ENCODE results near the gene CNBD2.
A peak's percentile ranks its signal among the peaks of the same experiment; 100 is the strongest.
"Not testable (repeated sequence)": the region's sequence is repeated elsewhere in the genome, so short reads cannot be mapped to it uniquely, and the experiment has no call there.

CNBD2 gene

DNA sequence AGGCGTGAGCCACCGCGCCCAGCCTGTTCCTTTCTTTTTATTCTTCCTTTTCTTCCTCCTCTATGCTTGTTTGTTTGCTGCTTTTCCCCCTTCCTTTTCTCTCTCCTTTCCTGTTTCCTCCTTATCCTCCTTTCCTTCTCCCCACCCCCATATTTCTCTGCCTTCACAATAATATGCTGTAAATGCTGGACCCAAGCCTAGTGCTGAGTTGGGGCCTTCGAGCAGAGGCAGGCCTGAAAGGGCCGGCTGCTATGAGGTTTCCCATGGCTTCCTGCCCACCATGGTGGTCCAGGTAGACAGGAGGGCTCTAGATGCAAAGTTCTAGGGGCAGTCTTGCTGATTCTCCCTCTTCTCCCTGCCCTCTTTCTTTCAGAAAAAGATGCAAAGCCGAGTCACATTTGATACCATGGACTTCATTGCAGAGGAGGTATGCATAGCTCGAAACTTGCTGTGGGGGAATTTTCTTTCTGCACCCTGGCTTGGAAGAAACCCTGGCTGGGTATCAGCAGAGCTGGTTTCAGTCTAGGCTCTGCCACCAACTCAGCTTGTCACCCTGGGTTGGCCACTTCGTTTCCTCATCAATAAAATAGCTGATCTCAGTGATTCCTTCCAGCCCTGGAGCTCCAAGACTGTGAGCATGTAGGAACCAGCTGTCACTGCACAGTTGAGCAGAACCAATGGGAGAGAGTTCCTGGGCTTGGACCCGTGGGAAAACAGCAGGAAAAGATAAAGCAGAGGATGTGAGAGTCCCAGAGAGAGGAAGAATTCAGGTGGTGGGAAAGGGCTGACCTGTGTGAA, 7.4 kb downstream of the CNBD2 start:
- DNase-seq (ENCODE audit: low spot score): no peak

GRCh38 chr20:35978041-35978513, 9.7 kb downstream of the CNBD2 start:
- DNase-seq (ENCODE audit: low spot score): no peak

- DNase-seq (ENCODE audit: low spot score): no peak
These were observed 11.2 kb downstream of the CNBD2 start for GRCh38 chr20:35979544-35979943.

- no peak for DNase-seq (ENCODE audit: low spot score)
These were observed 13.6 kb downstream of the CNBD2 start for GRCh38 chr20:35981969-35982368.

GRCh38 chr20:35984382-35984781, 16.0 kb downstream of the CNBD2 start:
- DNase-seq (ENCODE audit: low spot score): no peak

DNA sequence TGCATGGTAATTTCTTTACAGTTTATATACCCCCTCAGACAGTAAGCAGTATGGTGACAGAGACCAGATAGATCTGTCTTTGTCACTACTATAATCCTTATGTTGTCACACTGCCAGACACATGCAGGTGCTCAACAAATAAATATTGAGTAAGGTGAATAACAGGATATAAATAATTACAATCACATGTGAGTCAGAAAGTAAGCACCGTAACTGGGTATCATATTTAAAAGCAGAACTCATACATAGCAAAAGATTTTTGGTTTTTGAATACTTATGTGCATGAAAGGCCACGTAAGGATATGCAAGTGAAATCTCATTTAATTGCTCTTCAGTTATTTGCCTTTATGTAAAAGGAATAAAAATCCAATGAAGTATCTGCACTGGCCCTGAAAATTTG, 17.4 kb downstream of the CNBD2 start:
- DNase-seq (ENCODE audit: low spot score): no peak

- DNase-seq (ENCODE audit: low spot score): no peak
These were observed 20.6 kb downstream of the CNBD2 start for GRCh38 chr20:35988910-35989463.

DNA sequence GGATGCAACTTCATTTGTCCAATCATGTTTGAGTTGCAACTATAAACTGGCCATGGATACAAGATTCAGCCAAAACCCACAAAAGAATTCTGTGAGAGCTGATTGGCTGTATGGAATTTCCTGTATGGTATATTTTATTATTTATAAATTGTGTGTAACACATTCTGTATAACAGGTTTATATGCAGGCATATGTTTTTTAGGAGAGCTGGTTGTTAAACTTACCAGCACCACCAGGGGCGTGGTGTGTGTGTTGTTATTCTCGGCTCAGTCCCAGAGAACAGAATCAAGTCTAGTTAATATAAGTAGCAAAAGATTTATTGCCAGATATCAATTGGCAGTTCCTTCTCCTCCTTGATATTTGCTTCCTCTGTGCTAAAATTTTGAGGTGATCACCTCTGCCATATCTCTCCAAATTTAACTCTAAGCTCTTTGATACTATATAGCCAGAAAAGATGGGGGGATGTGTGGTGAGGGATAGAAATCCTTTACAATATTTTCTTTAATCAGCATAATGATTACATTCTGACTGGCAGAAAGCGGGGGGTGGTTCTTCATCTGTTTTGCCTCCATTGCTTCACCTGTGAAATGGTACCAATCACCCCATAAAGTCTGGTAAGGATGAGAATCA, 22.9 kb downstream of the CNBD2 start:
- DNase-seq (ENCODE audit: low spot score): no peak

- peak; percentile 69 for DNase-seq (ENCODE audit: low spot score)
These were observed 24.4 kb downstream of the CNBD2 start for GRCh38 chr20:35992713-35993335.

DNA sequence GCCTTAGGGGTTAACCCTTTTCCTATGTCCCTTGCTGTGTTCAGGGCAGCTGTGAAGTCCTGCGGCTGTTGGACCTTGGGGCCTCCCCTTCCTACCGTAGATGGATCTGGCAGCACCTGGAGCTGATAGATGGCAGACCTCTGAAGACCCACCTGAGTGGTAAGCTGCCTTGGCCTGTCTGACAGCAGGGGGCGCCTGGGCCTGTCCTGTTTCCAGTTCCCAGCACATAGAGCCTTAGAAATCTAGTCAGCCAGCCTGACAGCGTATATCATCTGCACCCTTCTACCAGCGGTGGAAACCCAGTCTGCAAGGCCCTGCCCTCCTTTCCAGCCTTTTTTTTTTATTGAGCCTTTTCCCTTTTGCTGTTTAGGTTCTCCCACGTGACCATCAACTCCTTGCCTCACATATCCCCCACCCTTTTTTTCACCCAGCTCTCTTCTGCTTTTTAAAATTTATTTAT, 26.6 kb downstream of the CNBD2 start:
- DNase-seq (ENCODE audit: low spot score): peak; percentile 58

DNA sequence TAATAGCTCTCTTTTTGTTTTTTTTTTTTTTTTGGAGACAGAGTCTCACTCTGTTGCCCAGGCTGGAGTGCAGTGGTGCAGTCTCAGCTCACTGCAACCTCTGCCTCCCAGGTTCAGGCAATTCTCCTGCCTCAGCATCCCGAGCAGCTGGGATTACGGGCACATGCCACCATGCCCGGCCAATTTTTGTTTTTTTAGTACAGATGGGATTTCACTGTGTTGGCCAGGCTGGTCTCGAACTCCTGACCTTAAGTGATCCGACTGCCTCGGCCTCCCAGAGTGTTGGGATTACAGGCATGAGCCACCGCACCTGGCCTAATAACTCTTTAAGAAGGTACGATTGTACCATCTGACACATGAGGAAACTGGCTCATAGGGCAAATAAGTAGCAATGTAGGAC, 28.1 kb downstream of the CNBD2 start:
- DNase-seq (ENCODE audit: low spot score): not testable (repeated sequence)

DNA sequence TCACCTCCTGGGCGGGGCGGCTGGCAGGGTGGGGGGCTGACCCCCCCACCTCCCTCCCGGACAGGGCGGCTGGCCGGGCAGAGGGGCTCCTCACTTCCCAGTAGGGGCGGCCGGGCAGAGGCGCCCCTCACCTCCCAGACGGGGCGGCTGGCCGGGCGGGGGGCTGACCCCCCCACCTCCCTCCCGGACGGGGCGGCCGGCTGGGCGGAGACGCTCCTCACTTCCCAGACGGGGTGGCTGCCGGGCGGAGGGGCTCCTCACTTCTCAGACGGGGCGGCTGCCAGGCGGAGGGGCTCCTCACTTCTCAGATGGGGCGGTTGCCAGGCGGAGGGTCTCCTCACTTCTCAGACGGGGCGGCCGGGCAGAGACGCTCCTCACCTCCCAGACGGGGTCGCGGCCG, 32.9 kb downstream of the CNBD2 start:
- DNase-seq (ENCODE audit: low spot score): not testable (repeated sequence)

DNA sequence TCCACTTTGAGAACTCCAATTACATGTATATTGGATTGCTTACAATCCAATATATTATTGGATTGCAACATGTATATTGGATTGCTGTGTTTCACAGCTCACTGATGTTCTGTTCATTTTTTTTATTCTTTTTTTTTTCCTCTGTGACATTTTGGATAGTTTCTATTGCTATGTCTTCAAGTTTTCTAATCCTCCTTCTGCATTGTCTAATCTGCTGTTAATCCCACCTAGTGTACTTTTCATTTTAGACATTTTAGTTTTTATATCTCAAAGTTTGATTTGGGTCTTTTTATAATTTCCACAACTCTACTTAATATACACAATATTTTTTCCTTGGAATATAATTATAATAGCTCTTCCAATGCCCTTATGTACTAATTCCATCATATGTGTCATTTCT, 34.5 kb downstream of the CNBD2 start:
- no peak for DNase-seq (ENCODE audit: low spot score)

DNA sequence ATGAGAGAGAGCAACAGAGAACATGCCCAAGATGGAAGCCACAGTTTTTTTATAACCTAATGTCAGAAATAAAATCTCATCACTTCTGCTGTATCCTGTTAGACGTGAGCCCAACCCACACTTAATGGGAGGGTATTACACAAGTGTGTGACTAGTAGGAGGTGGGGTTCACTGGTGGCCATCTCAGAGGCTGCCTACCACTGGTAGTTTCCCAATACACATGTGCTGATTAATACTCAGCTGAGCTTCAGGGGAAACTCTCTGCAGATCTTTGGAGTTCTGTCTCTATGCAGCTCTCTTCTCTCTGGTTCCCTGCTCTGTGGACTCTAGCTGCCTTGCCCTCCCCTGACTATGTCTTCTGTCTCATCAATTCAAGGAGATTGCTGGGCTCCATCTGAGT, 35.7 kb downstream of the CNBD2 start:
- DNase-seq (ENCODE audit: low spot score): no peak

GRCh38 chr20:36008461-36009035, 40.2 kb downstream of the CNBD2 start:
- no peak for DNase-seq (ENCODE audit: low spot score)

DNA sequence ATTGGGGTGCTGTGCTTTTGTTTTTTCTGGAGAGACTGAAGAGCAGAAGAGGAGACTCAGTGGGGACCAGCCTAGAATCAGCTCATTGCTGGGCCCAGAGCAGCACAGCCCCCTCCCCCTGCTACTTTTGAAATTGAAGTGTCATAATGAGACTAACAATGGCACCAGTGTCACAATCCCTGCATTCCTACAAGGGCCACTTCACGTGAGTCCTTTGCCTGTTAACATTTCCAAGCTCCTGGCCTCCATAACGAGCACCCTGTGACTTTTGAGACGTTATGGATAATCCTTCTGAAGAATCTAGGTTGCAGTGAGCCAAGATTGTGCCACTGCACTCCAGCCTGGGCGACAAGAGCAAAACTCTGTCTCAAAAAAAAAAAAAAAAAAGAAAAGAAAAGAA, 41.7 kb downstream of the CNBD2 start:
- no peak for DNase-seq (ENCODE audit: low spot score)

DNA sequence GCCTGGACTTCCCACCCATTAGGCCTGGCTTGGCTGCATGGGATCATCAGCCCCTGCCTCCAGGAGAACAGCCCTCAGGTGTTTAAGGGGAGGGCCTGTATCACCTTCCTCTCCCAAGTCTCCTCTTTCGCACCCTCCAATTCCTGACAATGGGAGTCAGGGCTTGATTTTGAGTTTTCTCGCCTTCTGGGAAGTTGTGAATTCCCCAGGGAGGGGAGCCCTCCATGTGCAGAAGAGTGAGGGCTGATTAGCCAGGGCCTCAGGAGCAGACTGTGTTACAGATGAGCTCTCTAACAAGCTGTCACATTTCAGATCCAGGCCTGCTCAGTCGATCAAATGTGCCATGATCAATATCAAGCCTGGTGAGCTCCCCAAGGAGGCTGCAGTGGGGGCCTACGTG, 42.4 kb downstream of the CNBD2 start:
- DNase-seq (ENCODE audit: low spot score): no peak

DNA sequence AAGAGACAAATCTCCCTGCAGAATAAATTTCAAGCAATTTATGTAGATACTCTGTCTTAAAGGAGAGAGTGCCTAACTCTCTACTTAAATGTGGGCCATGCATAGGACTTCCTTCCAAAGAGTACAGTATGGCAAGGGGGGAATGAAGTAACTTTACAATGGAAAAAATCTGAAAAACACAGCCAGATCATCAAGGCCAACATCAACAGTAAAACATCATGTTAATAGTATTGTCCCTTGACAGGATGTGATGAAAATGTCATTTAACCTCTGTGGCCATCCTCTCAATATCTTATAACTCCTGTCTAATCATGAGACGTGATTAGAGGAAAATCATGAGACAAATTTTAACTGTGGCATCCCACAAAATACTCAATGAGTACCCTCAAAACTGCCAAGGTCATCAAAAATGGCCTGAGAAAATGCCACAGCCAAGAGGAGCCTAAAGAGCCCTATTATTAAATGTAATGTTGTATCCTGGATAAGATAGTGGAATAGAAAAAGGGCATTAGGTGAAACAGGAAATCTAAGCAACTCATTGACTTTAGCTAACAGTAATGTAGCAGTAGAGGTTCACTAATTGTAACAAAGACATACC, 47.5 kb downstream of the CNBD2 start:
- no peak for DNase-seq (ENCODE audit: low spot score)

DNA sequence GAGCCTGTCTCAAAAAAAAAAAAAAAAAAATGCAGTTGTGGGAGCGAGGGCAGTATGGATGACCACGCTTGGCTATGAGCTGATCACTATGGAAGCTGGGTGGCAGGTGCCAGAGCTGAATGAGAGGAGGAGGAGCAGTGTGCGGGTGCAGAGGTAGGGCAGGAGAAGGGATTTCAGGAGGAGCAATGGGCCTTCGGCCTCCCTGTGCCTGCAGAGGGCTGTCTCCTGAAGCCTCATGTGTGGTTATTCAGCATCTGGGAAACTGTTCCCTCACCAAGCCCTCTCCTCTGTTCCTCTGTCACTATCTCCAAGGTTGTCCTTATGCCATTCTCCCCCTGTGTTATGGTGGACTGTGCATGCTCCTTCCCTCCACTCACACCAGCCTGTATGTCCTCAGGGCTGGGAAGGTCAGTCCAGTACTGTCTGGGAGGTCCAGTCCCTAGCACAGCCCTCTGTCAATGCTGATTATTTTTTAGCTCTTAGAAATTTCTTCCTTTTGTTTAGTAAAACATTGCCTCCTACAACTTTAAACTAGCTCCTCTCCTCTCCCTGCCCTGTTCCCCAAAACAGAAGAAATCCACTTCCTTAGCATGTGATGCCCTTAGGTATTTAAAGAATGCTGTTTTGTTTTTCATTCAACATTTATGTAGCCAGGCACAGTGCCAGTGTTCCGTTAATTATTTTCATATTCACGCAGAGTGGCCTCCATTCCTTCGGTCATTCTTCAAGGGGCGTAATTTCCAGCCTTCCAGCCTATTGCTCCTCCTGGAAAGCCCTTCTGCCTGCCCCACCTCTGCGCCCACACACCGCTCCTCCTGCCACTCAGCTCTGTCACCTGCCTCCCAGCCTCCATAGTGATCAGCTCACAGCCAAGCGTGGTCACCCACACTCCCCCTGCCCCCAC, 48.9 kb downstream of the CNBD2 start:
- no peak for DNase-seq (ENCODE audit: low spot score)

DNA sequence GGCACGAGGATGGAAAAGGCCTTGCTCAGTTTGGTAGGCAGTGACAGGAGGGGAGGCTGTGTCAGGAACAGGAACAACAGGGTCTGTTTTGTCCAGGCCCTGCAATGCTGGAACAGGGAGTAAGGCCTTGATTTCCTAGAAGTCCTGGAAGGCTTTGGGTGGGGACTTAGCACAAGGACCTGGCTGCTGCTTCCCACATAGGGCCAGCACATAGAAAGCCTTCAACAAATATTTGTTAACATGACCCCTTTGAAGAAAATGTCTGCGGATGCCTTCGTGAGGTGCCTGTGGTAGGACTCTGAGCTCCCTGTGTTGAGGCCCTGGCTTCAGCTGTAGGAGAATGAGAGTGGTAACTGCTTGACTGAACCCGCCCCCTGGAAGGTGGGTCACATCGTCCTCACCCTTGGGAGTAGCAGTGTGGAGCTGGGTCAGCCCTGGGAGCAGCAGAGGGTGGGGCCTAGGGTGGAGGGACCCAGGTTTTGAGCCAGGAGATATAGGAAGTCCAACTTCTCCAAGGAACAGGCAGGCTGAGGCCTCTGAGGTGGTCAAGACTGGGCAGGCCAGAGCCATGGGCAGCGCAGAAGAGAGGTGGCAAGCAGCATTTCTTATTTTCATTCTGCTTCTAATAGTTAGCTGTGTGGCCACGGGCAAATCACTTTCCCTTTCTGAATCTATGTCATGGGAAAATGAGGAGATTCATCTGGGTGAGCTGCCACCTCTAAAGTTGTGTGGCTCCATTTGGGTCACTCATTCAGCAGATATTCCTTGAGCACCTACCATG, 50.0 kb downstream of the CNBD2 start:
- DNase-seq (ENCODE audit: low spot score): no peak

Data from hematopoietic multipotent progenitor cell treated with erythropoietin and hydrocortisone succinate and interleukin-3 and kit ligand, for 15 days (in vitro differentiated cells).